KBM-7 (cell line): Measurements from ENCODE around the gene GPR39.

Experiments
- DNase-seq: peaks from one replicate; pipeline ENCODE4 v3.0.0-alpha.2; 2015
- in situ Hi-C: fragments of 300-500 bp; cut with MboI; formaldehyde crosslinking; loops from 2 replicates; pipeline ENCODE4 v1.14.3; 2020; ENCODE audit warnings: low sequenced_read_pairs, low pct_unique_long_range_greater_than_20kb, mixed read lengths

Gene GPR39

DNA sequence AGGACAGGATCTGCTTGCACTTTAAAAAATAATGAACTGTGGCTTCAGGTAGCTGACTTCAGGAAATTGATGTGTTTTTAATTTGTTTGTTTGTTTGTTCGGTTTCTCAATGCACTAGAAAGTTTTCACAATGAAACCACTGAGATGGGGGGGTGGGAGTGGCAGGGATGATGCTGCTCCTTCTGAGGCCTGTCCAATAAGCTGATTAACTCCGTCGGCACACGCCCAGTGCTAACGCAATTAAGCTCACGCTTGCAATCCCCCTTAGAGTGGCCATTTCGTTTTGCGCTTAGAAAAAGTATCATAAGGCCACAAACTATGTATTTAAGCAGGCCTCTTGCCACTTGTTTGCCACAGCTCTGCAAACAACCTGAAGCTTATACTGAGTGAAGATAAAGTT, 12.5 kb upstream of the GPR39 start:
- DNase-seq, result no peak
- in situ Hi-C loops, result no loop called here

DNA sequence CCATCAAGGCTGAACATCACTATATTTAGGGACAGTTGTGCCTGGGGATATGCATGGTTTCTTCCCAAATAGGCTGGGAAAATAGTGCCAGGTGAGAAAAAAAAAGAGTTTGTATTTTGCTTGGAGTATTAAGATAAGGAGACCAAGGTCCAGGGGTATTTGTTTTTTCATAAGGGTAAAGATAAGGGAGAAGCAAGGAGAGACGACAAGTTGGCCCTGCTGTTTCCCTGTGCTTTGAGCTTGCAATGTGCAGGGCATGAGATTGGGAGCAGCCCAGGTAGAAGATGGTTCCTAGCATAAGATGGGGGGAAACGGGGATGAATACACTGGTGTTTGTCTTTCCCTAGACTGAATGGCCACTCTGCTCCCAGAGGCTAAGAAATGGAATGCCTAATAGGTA, 8.8 kb upstream of the GPR39 start:
- in situ Hi-C loops, result no loop called here
- no peak for DNase-seq

DNA sequence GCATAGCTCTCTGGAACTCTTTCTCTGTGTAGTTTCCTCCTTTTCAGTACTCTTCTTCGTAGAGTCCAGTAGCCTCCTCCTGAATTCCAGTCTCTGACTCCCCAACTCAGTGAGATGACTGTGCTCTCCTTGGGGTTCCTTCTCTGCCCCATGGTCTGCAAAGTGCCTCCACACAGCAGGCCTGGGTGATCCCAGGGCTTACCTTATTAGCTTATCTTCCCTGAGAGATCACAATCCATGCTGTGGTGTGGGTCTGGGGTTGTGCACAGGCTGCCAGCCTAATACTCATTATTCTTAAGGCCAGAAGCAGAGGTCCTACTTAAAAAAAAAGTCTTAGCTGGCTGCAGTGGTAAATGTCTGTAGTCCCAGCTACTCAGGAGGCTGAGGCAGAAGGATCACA, 4.6 kb upstream of the GPR39 start:
- no peak for DNase-seq
- in situ Hi-C loops, result no loop called here

DNA sequence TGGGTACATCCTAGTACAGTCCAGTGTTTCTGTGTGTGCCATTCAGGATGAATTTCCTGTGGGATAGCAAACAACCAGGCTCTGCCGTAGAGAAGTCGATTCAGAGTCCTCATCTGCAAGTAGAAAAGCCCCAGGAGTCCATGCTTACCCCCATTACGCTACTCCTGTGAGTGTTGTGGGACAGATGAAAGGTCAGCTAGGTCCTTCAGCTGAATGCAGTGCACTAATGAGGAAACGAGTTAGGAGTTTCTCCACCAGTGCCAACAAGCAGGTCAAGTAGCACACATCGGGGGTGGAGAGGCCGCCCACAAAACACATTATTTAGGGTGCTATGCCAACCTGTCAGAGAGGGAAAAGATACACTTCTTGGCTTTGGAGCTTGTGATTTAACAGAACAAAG, 2.5 kb upstream of the GPR39 start:
- in situ Hi-C loops, result no loop called here
- no peak for DNase-seq

DNA sequence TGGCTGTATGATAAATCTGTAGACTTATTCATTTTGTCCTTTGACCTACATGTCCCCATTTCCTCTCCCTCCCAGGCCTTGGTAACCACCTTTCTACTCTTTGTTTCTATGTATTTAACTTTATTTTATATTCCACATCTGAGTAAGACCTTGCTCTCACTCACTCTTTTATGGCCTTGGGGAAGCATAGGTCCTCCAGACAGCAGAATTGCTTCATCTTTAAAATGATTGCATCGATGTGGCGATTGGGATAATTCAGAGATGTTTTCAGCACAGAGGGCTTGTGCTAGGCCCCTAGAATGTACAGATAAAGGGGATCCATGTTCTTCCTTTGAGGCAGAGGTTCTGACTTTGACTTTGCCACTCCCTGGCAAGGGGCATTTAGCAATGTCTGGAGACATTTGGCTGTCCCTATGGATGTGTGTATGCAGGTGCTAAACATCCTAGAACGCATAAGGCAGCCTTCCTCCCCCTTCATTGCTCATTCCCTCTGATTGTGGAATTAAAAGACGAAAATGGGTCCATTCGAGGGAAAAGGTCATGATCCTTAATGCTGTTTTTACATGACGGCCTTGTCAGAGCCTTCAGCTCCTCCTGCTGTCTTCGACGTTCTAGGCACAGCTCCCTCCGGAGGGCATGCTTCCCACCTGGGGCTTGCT, 1.2 kb upstream of the GPR39 start:
- in situ Hi-C loops, result no loop called here
- DNase-seq, result no peak

DNA sequence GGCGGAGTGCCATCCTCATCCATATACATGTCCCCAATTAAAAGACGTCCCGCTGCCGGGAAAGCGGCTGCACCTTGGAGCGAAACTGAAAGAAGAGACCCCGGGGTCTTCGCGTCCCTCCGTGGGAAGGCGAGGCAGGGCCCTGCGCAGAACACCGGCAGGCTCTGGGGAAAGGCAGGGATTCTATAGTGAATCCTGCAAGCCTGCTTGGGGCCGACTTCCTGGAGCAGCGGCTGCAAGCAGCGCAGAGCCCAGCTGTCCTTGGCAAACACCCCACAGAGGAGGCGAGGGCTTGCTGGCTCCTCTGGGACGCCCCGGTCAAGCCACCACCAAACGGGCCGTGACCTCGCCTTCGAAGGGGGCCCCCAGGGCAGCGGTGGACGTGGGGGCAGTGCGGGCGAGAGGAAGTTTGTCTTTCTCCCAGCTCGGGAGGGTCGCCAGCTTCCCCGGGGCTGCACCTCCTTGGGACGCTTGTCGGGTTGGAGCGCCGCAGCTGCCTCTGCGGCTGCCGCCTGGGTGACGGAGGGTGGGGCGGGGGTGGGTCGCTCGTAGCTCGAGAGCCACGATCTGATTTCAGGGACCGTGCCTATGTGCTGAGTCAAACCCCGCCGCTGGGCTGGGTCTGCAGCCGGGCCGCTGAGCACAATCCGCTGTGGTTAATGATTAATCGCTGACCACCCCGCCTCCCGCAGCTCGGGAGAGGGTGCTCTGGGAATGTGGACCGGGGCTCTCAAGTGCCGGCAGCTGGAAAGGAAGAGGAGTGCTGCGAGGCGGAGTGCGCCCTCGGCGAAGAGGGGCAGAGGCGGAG, 486 bp upstream of the GPR39 start:
- DNase-seq, result no peak
- in situ Hi-C loops, result no loop called here

DNA sequence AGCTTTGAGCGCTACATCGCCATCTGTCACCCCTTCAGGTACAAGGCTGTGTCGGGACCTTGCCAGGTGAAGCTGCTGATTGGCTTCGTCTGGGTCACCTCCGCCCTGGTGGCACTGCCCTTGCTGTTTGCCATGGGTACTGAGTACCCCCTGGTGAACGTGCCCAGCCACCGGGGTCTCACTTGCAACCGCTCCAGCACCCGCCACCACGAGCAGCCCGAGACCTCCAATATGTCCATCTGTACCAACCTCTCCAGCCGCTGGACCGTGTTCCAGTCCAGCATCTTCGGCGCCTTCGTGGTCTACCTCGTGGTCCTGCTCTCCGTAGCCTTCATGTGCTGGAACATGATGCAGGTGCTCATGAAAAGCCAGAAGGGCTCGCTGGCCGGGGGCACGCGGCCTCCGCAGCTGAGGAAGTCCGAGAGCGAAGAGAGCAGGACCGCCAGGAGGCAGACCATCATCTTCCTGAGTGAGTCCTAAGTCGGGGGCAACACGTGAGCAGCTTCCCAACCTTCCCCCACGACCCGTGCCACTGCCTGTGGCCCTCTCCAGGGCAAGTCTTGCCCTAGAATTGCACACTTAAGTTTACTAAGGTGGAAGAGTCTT, 928 bp downstream of the GPR39 start:
- in situ Hi-C loops, result no loop called here
- no peak for DNase-seq

DNA sequence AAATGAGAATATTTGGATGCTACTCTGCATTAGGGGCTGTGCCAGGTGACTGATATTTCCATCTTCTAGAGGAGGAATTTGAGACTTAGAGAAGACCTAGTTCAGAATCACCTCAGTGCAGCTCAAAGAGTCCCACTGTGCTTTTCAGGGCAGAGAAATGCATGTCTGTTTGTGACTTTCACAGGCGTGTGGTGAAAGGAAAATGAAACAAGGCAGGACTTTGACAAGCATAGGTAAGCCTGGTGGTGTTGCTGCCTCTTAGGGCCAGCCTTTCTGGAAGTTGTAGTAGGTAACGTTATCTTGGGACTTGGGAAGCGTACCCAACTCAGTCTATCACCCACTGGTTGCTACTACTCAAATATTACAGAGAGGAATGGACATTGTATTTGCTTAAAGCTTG, 2.6 kb downstream of the GPR39 start:
- DNase-seq, result no peak
- in situ Hi-C loops, result no loop called here

DNA sequence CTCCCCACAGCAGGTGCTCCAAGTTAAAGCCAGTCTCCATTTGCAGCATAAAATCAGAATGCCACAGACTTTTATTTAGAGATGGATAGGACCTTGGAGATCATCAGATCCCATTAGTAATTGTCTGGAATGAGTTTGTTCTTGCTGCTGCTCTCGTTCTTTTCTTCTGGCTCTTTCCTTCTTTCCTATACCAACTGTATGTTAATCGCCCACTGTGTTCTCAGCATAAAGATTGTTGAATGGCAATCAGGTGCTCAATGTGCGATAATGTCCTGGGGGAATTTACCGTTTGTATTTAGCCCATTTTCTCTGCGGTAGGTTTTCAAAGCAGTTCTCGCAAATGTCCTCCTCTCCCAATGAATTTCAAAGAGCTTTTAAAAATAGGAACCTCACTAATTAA, 3.3 kb downstream of the GPR39 start:
- in situ Hi-C loops, result no loop called here
- DNase-seq, result no peak

DNA sequence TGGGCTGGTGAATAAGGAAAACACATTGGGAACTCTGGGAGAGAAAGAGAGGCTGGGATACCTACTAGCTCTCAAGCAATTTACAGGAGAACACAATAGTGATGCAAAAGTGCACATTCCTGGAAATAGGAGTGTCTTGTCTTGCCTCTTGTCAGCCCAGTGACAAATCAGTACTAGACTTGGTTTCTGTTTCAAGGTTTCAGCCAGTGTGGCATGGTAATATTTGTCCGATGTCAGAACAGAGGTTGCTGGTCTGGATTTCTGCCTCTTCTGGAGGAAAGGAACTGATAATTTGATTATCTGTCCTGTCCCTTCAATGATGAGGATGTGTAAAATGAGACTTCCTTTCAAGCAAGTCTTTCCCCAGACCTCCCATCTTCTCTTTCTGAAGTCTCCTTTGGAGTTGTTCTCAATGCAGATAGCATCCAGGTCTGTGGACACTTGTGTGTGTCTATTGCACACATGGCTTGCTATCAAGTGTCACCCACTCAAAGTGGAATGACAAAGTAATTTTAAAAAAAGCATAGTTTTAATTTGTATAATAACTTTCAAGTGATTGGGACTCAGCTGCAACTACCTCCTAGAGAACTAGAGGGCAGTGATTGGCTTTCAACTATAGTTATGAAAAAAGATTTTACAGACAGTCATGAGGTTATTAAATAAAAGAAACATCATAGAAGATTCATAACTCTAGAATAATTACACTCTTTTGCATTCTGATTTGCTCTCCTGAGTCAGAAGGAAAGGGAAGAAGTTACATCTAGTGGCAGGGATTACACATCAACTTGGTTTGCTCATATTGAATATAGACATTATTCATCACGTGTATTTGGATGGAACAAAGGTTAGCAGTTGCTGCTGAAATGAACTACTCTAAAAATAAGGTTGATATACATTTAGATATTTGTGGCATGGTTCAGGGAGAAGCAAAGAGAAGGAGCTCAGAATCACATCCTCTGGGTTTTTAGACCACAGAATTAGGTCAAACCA, 4.5 kb downstream of the GPR39 start:
- no peak for DNase-seq
- in situ Hi-C loops, result no loop called here

DNA sequence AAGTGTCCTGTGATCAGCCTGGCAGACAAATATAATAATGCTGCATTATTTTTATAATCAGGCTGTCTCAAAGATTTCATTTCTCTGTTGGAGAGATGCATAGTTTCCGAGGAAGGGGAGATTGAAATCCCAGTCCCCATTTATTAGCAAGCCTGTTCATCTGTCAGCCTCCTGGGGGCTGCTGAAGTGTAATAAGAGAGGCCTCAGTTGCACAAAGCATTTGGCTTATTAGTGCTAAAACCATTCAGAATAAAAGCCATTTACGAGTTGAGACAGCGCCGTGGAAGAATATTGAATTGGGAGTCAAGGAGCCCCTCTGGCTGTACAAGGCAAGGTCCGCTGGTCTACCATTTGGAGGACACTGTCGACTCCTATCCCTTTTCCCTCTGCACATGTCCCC, 6.1 kb downstream of the GPR39 start:
- in situ Hi-C loops, result no loop called here
- DNase-seq, result no peak

DNA sequence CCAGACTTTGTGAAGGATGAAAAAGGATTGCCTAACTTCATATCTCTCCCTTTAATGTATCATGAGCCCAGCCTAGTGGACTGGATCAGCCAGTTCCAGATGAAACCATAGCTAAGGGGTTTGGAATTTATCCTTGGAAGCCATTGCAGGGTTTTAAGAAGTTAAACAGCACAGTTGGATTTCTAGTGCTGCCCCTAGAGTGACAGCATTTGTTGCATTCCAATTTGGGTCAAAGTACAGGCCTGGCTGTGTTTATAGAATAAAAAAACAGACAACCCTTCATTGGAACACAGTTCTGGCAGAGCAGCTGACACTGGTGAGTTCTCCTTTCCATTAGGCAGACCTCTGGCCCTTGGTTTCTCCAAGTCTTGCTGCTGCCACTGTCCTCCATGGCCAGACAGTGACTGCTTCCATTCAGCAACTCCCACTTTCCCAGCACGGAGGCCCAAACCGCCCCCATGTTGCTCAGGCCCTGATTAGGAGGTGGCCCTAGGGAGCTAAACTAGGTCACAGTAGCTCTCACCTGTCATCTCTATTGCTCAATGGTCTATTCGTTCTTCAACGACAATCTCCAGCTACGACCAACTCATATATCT, 8.0 kb downstream of the GPR39 start:
- in situ Hi-C loops, result no loop called here
- no peak for DNase-seq

DNA sequence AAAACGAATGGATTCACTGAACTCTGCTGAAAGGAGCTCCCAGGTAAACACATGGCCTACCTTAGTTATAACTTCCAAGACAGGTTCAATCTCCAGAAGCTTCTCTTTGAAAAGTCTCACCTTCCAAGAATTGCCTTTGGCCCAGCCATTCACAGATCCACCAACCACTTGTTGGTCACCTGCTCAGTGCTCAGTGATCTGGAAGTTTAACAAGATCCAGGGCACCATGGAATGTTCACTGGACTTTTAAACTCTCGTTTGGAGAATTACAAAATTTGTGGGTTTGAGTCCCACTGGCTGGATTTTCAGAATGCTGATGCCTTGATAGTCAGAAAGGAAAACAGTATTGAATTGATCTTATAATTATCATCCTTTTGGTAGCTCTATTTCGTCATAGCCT, 9.4 kb downstream of the GPR39 start:
- no peak for DNase-seq
- in situ Hi-C loops, result no loop called here

DNA sequence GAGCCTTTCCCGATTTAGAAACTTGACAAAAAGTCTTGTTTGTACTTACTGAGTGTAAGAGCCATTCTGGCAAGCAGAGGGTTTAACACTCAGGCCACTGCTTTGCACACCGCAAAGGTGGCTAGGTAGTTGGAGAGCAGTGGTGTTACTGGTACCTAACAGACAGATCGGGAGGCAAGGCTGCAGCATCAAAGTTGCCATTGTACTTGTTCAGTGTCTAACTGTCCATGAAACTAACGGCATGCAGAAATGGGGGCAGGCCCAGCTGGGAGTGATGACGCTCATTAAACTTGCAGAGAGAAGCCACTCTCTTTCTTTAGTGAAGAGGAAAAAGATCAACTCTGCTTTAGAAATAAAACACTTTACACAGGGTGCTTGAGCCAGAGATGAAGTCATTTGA, 10.1 kb downstream of the GPR39 start:
- no peak for DNase-seq

DNA sequence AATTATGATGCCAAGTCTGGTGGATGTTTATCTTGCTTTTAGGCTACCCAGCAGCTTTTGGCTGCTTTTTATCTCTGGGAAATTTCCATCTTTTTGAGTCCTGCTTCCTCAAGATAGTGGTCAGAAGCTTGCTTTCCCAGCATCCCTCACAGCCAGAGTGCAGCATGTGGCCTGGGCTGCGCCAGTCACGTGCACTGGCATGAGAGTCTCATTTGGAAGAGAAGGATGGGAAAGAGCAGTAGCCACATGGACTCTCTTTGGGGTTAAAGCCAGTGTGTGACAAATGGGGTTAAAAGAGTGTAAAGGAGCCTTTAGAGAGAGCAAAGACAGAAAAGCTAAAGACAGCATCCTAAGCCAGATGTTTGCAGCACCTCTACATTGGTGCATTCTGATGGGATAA, 12.7 kb downstream of the GPR39 start:
- DNase-seq, result no peak
- in situ Hi-C loops, result no loop called here

More for the DNA sequence above, 10.1 kb downstream of the GPR39 start:
- in situ Hi-C loops, result no loop called here

DNA sequence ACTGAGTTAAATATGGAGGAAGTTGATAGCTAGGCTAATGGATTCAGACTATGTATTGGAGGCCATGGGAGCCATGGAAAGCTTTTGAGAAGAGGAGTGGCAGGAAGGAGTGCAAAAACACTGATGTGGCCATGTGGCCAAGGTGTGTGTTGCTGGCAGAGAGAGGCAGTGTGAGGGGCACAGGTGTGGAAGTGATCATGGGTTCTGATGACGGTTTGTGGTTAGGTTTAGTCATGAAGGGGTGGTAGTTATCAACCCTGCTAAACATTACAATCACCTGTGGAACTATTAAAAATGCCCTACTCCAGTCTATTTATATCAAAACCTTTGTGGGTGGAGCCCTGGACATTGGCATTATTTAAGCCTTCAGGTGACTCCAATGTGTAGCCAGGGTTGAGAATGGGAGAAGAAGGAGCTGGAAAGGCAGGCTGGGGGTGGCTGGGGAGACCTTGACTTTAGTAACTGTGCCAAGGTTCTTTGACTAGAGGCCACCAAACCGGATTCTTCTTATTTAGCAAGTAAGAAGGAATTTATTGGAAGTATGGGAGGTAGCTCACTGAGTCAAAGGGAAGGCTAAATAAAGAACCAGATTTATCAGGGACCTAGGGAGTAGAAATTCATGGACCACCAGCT, 13.5 kb downstream of the GPR39 start:
- DNase-seq, result no peak
- in situ Hi-C loops, result no loop called here

DNA sequence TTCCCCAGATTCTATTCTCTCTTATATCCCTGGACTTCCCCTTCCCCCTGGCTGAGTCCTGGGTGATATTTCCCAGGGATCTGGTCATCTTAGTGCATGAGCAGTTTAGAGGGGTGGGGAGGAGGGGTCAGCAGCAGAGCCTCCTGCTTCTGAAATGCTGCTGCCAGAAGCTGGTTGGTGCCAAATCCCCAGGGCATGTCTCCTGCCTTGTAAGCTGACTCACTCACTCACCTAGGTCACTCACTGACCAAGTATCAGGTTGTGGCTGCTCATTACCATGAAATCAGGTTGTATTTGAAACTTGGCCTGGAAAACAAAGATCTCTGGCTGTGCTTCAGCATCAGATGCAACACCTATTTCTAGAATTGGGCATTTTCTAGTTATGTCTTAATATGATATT, 14.3 kb downstream of the GPR39 start:
- in situ Hi-C loops, result no loop called here
- DNase-seq, result no peak

DNA sequence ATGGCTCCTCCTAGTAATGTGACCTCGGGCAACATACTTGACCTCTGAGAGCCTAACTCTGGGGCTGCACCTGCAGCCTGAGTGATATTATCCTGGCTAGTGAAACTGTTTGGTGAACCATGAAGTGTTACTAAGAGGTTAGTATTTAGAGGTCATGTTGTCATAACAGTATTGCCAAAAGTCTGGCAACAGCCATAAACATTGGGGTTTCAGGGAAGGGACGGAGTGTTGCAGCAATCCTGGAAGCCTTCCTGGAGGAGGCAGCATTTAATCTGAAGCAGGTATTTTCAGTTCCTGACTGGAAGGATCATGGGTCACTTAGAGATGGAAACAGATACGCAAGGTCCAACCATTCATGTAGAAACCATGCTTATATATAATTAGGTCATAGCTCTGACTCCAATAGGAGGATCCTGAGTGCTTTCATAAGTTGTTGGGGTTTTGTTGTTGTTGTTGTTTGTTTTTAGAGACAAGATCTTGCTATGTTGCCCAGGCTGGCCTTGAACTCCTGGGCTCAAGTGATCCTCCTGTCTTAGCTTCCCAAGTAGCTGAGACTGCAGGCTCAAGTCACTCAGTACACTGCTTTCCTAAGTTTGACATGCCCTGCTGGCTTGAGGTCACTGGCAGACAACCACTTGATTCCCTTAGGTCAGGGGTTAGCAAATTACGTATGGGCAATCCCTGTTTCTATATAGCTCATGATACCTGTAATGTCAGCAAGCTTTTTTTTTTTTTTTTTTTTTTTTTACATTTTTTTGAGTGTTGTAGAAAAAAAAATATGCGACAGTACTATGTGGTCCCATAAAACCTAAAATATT, 21.5 kb downstream of the GPR39 start:
- in situ Hi-C loops, result no loop called here
- DNase-seq, result no peak
